WTC11 (cell line): ENCODE data around the gene PLXDC1.

Experiments
- AFF4 ChIP-seq: sonication (generic); formaldehyde crosslinking; IDR thresholded peaks from 2 replicates; pipeline ENCODE4 v1.8.1; 2023; ENCODE audit warnings: mild to moderate bottlenecking, missing genetic modification reagents, borderline replicate concordance
- CBFB ChIP-seq: sonication (generic); formaldehyde crosslinking; IDR thresholded peaks from 2 replicates; pipeline ENCODE4 v1.8.1; 2022; ENCODE audit warnings: mild to moderate bottlenecking, low read depth, missing genetic modification reagents
- CTCF ChIP-seq: fragments of 200-600 bp; IDR thresholded peaks from 2 replicates; pipeline ENCODE4 v1.8.0; 2022; ENCODE audit warnings: antibody characterized with exemption
- ETV6 ChIP-seq: sonication (generic); formaldehyde crosslinking; IDR thresholded peaks from 2 replicates; pipeline ENCODE4 v1.8.1; 2022; ENCODE audit warnings: mild to moderate bottlenecking, missing genetic modification reagents
- SP1 ChIP-seq: sonication (generic); formaldehyde crosslinking; conservative IDR thresholded peaks from 2 replicates; pipeline ENCODE4 v1.8.1; 2022; ENCODE audit warnings: missing genetic modification reagents
- ZNF121 ChIP-seq: sonication (generic); formaldehyde crosslinking; IDR thresholded peaks from 2 replicates; pipeline ENCODE4 v1.8.0; 2023; ENCODE audit warnings: missing genetic modification reagents
- ZNF317 ChIP-seq: sonication (generic); formaldehyde crosslinking; IDR thresholded peaks from 2 replicates; pipeline ENCODE4 v1.8.1; 2023; ENCODE audit warnings: low read depth, mild to moderate bottlenecking, moderate library complexity, missing genetic modification reagents, borderline replicate concordance
- ZNF396 ChIP-seq: fragments of 250-450 bp; sonication (Bioruptor Pico); IDR thresholded peaks from 2 replicates; pipeline ENCODE4 v1.8.0; 2021; ENCODE audit warnings: mild to moderate bottlenecking, moderate library complexity, borderline replicate concordance

- TF ChIP-seq ETV6 (CRISPR knock-in tag) (no peak), CBFB (CRISPR knock-in tag) (no peak), AFF4 (no peak), SP1 (CRISPR knock-in tag) (no peak), ZNF317 (CRISPR knock-in tag) (no peak), ZNF396 (CRISPR knock-in tag) (no peak), CTCF (no peak), ZNF121 (no peak)
These were observed 12.8 kb downstream of the PLXDC1 start for GRCh38 chr17:39138431-39139160.
